ENCODE results near the gene AOAH.

The AOAH gene

GRCh38 chr7:36690514-36691187 lies 33.6 kb downstream of the AOAH start:
- DNase-seq: no peak

- DNase-seq: no peak
Measured at GRCh38 chr7:36690041-36690440, 34.3 kb downstream of the AOAH start.

- peak; percentile 25 for DNase-seq
Measured at GRCh38 chr7:36686499-36686898, 37.8 kb downstream of the AOAH start.

- DNase-seq: no peak
Measured at GRCh38 chr7:36684954-36685353, 39.3 kb downstream of the AOAH start.

- DNase-seq: no peak
Measured at GRCh38 chr7:36683695-36684357, 40.5 kb downstream of the AOAH start.

GRCh38 chr7:36683111-36683510 lies 41.2 kb downstream of the AOAH start:
- DNase-seq: no peak

GRCh38 chr7:36682102-36682501 lies 42.2 kb downstream of the AOAH start:
- no peak for DNase-seq

GRCh38 chr7:36677769-36678437 lies 46.4 kb downstream of the AOAH start:
- peak; percentile 80 for DNase-seq

- DNase-seq: no peak
Measured at GRCh38 chr7:36673703-36674102, 50.6 kb downstream of the AOAH start.

- DNase-seq: no peak
Measured at GRCh38 chr7:36671432-36671829, 52.9 kb downstream of the AOAH start.

- DNase-seq: peak; percentile 59
Measured at GRCh38 chr7:36670585-36671431, 53.5 kb downstream of the AOAH start.

GRCh38 chr7:36668750-36669149 lies 55.5 kb downstream of the AOAH start:
- DNase-seq: no peak

- DNase-seq: no peak
Measured at GRCh38 chr7:36668080-36668479, 56.2 kb downstream of the AOAH start.

GRCh38 chr7:36667007-36667745 lies 57.1 kb downstream of the AOAH start:
- DNase-seq: no peak

- no peak for DNase-seq
Measured at GRCh38 chr7:36663481-36663880, 60.8 kb downstream of the AOAH start.

- DNase-seq: no peak
Measured at GRCh38 chr7:36661135-36661840, 63.0 kb downstream of the AOAH start.

- DNase-seq: no peak
Measured at GRCh38 chr7:36659638-36660341, 64.5 kb downstream of the AOAH start.

GRCh38 chr7:36659172-36659516 lies 65.2 kb downstream of the AOAH start:
- DNase-seq: no peak

- no peak for DNase-seq
Measured at GRCh38 chr7:36658335-36659171, 65.7 kb downstream of the AOAH start.

- DNase-seq: no peak
Measured at GRCh38 chr7:36657036-36657660, 67.1 kb downstream of the AOAH start.

Data from activated naive CD4-positive, alpha-beta T cell treated with anti-CD3 and anti-CD28 coated beads, Interleukin-2, amount 50 U/mL, for 16 hours (primary cell).